HepG2 (cell line): Measurements from ENCODE around the gene CKLF. TPM values are rescaled to one million over a fixed set of nuclear protein-coding genes. Genes with fewer than 3 reads are reported as not detected.

Source experiments
- CAMTA2 ChIP-seq: sonication (generic); formaldehyde crosslinking; IDR thresholded peaks from 2 replicates; pipeline ENCODE4 v1.4.0; 2020; ENCODE audit warnings: mild to moderate bottlenecking, missing genetic modification reagents, borderline replicate concordance
- EEA1 ChIP-seq: sonication (generic); formaldehyde crosslinking; IDR thresholded peaks from 2 replicates; pipeline ENCODE4 v1.5.1; 2020; ENCODE audit warnings: mild to moderate bottlenecking, missing genetic modification reagents, borderline replicate concordance
- FOXA1 ChIP-seq, 2 experiments: fragments of 450-650 bp in 1 of 2; sonication (generic) in 1 of 2; formaldehyde crosslinking in 1 of 2; IDR thresholded peaks; 2 replicates each; pipeline versions ENCODE4 v1.4.0 to v1.6.1; 2016 to 2020; ENCODE audit warnings: missing genetic modification reagents in 1 of 2
- GPN1 ChIP-seq: sonication (generic); formaldehyde crosslinking; IDR thresholded peaks from 2 replicates; pipeline ENCODE4 v1.5.1; 2020; ENCODE audit warnings: missing genetic modification reagents, borderline replicate concordance
- GZF1 ChIP-seq: sonication (generic); formaldehyde crosslinking; IDR thresholded peaks from 2 replicates; pipeline ENCODE4 v1.5.1; 2020; ENCODE audit warnings: mild to moderate bottlenecking, missing genetic modification reagents
- KLF15 ChIP-seq: sonication (generic); formaldehyde crosslinking; IDR thresholded peaks from 2 replicates; pipeline ENCODE4 v1.8.1; 2023; ENCODE audit warnings: borderline replicate concordance, mild to moderate bottlenecking, inconsistent platforms, missing genetic modification reagents, mixed read lengths
- MTF1 ChIP-seq: sonication (generic); formaldehyde crosslinking; IDR thresholded peaks from 2 replicates; pipeline ENCODE4 v1.5.0; 2020; ENCODE audit warnings: missing genetic modification reagents
- PHF8 ChIP-seq: sonication (generic); formaldehyde crosslinking; IDR thresholded peaks from 2 replicates; pipeline ENCODE4 v1.5.0; 2020; ENCODE audit warnings: missing genetic modification reagents
- SETDB1 ChIP-seq: sonication (generic); formaldehyde crosslinking; IDR thresholded peaks from 2 replicates; pipeline ENCODE4 v1.5.1; 2020; ENCODE audit warnings: missing genetic modification reagents, mild to moderate bottlenecking, borderline replicate concordance
- SMYD3 ChIP-seq: sonication (generic); formaldehyde crosslinking; IDR thresholded peaks from 2 replicates; pipeline ENCODE4 v1.8.1; 2023; ENCODE audit warnings: mild to moderate bottlenecking, missing genetic modification reagents
- TP53 ChIP-seq: sonication (generic); formaldehyde crosslinking; conservative IDR thresholded peaks from 2 replicates; pipeline ENCODE4 v1.4.0; 2020; ENCODE audit warnings: missing genetic modification reagents
- ZBTB20 ChIP-seq: sonication (generic); formaldehyde crosslinking; IDR thresholded peaks from 2 replicates; pipeline ENCODE4 v1.8.1; 2023; ENCODE audit warnings: missing genetic modification reagents, low read depth, mild to moderate bottlenecking, borderline replicate concordance
- ZFP1 ChIP-seq: IDR thresholded peaks from 2 replicates; pipeline ENCODE4 v1.6.1; 2016
- ZNF24 ChIP-seq: fragments of 450-650 bp; IDR thresholded peaks from 2 replicates; pipeline ENCODE4 v1.6.1; 2017; ENCODE audit warnings: antibody characterized with exemption, mild to moderate bottlenecking
- ZNF557 ChIP-seq: sonication (generic); formaldehyde crosslinking; IDR thresholded peaks from 2 replicates; pipeline ENCODE4 v1.4.0; 2020; ENCODE audit warnings: missing genetic modification reagents
- ZNF577 ChIP-seq: sonication (generic); formaldehyde crosslinking; IDR thresholded peaks from 2 replicates; pipeline ENCODE4 v1.4.0; 2020; ENCODE audit warnings: mild to moderate bottlenecking, low read depth, missing genetic modification reagents, borderline replicate concordance
- ZNF781 ChIP-seq: sonication (generic); formaldehyde crosslinking; IDR thresholded peaks from 2 replicates; pipeline ENCODE4 v1.5.1; 2020; ENCODE audit warnings: borderline replicate concordance, mild to moderate bottlenecking, missing genetic modification reagents; ENCODE audit errors: not compliant biosample characterization
- polyA plus RNA-seq, 8 experiments: library from polyadenylated mRNA; depleted of rRNA in 3 of 8; stranded (reverse) in 7 of 8; unstranded in 1 of 8; fragments of >200 nt; fragmentation: Illumina TruSeq in 4 of 8; extraction: Trizol in 4 of 8; gene quantifications; 2 replicates each; pipeline versions ENCODE4 v1.2.1 to v1.2.3, GENCODE V29; 2011 to 2016; ENCODE audit warnings: low read depth in 4 of 8, missing spikeins in 1 of 8, mixed read lengths in 1 of 8; ENCODE audit not compliant: insufficient read depth in 1 of 8
- total RNA-seq, 5 experiments: library from RNA; depleted of rRNA; stranded (reverse); fragments of >200 nt; fragmentation: Illumina TruSeq; extraction: Trizol; gene quantifications; 2 replicates each; pipeline ENCODE4 v1.2.3, GENCODE V29; 2016; ENCODE audit warnings: low read depth in 1 of 5
- TF ChIP-seq, protein P1 (sequence below): sonication (generic); formaldehyde crosslinking; IDR thresholded peaks from 2 replicates; pipeline ENCODE4 v1.5.0; 2020; ENCODE audit warnings: mild to moderate bottlenecking, missing genetic modification reagents, borderline replicate concordance
- TF ChIP-seq, protein P2 (sequence below): sonication (generic); formaldehyde crosslinking; IDR thresholded peaks from 2 replicates; pipeline ENCODE4 v1.4.0; 2020; ENCODE audit warnings: missing genetic modification reagents

CKLF gene
- total and polyA plus RNA-seq, 2 of the 13 experiments (the other 11 are each of a cell fraction or from before 2014, with no cell fraction given): 120 to 167 TPM

DNA sequence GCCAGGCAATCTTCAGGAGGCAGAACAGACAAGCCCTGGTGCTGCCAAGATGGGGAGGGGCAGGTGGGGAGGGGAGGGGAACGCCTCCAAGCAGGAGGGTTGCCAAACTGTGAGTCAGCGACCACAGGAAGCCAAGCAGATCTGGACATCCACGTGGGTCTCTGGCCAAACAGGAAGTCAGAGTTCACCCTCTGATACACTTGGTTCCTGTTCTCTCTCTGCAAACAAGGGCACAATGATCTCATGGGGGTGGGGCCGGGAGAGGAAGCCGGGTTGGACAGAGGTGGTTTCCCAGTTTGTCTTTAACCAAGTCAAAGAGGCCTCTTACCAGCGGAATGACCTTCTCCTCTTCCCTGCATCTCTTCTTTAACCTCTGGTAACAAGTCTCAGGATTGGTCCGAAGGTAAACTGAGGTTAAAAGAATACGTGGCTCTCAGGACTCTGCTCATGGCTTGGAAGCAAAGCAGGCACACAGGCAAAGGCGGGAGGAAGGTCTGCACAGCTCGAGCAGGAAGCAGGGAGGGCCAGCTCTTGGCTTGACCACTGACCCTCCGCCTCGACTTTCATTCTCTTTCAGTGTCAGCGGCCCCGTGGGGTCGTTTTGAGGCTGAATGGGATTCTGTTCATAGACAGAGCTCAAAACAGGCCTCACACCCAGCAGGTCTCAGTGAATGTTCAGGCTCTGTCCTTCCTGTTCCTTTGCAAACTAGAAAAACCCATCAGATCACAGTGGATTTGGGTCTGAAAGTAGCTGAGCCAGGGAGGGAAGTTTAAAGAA, 35.4 kb upstream of the CKLF start (continued):
- TF ChIP-seq ZBTB20 (CRISPR knock-in tag): peak; percentile 54; the same call in 1 of the 2 replicates
- TF ChIP-seq ZNF24: no peak
- TF ChIP-seq GZF1 (CRISPR knock-in tag): no peak
- TF ChIP-seq EEA1 (CRISPR knock-in tag): 0 out of 2 replicates have a peak, but pooled peaks have one; percentile 49
- no peak for TF ChIP-seq GPN1 (CRISPR knock-in tag)
- TF ChIP-seq SETDB1: no peak
- TF ChIP-seq SMYD3: 0 out of 2 replicates have a peak, but pooled peaks have one; percentile 44
- 0 out of 2 replicates have a peak, but pooled peaks have one; percentile 32 for TF ChIP-seq ZNF557 (CRISPR knock-in tag)
- TF ChIP-seq ZNF781 (CRISPR knock-in tag): peak; percentile 90
- TF ChIP-seq FOXA1 (IDR thresholded peaks at IDR 0.05): peak; percentile 40; the same call in 1 of the 2 replicates
- peak; percentile 97 for TF ChIP-seq FOXA1 (CRISPR knock-in tag; IDR thresholded peaks at IDR 0.05)
- peak; percentile 89; the same call in 1 of the 2 replicates for TF ChIP-seq ZFP1 (CRISPR knock-in tag)
- TF ChIP-seq ZNF577 (CRISPR knock-in tag): no peak
- TF ChIP-seq, protein P1, sequence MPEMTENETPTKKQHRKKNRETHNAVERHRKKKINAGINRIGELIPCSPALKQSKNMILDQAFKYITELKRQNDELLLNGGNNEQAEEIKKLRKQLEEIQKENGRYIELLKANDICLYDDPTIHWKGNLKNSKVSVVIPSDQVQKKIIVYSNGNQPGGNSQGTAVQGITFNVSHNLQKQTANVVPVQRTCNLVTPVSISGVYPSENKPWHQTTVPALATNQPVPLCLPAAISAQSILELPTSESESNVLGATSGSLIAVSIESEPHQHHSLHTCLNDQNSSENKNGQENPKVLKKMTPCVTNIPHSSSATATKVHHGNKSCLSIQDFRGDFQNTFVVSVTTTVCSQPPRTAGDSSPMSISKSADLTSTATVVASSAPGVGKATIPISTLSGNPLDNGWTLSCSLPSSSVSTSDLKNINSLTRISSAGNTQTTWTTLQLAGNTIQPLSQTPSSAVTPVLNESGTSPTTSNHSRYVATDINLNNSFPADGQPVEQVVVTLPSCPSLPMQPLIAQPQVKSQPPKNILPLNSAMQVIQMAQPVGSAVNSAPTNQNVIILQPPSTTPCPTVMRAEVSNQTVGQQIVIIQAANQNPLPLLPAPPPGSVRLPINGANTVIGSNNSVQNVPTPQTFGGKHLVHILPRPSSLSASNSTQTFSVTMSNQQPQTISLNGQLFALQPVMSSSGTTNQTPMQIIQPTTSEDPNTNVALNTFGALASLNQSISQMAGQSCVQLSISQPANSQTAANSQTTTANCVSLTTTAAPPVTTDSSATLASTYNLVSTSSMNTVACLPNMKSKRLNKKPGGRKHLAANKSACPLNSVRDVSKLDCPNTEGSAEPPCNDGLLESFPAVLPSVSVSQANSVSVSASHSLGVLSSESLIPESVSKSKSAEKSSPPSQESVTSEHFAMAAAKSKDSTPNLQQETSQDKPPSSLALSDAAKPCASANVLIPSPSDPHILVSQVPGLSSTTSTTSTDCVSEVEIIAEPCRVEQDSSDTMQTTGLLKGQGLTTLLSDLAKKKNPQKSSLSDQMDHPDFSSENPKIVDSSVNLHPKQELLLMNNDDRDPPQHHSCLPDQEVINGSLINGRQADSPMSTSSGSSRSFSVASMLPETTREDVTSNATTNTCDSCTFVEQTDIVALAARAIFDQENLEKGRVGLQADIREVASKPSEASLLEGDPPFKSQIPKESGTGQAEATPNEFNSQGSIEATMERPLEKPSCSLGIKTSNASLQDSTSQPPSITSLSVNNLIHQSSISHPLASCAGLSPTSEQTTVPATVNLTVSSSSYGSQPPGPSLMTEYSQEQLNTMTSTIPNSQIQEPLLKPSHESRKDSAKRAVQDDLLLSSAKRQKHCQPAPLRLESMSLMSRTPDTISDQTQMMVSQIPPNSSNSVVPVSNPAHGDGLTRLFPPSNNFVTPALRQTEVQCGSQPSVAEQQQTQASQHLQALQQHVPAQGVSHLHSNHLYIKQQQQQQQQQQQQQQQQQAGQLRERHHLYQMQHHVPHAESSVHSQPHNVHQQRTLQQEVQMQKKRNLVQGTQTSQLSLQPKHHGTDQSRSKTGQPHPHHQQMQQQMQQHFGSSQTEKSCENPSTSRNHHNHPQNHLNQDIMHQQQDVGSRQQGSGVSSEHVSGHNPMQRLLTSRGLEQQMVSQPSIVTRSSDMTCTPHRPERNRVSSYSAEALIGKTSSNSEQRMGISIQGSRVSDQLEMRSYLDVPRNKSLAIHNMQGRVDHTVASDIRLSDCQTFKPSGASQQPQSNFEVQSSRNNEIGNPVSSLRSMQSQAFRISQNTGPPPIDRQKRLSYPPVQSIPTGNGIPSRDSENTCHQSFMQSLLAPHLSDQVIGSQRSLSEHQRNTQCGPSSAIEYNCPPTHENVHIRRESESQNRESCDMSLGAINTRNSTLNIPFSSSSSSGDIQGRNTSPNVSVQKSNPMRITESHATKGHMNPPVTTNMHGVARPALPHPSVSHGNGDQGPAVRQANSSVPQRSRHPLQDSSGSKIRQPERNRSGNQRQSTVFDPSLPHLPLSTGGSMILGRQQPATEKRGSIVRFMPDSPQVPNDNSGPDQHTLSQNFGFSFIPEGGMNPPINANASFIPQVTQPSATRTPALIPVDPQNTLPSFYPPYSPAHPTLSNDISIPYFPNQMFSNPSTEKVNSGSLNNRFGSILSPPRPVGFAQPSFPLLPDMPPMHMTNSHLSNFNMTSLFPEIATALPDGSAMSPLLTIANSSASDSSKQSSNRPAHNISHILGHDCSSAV (CRISPR knock-in tag): no peak
- no peak for TF ChIP-seq CAMTA2 (CRISPR knock-in tag)
- TF ChIP-seq TP53 (CRISPR knock-in tag): 0 out of 2 replicates have a peak, but pooled peaks have one; percentile 80
- no peak for TF ChIP-seq MTF1
- peak; percentile 99; the same call in 1 of the 2 replicates for TF ChIP-seq KLF15 (CRISPR knock-in tag)
- TF ChIP-seq, protein P2, sequence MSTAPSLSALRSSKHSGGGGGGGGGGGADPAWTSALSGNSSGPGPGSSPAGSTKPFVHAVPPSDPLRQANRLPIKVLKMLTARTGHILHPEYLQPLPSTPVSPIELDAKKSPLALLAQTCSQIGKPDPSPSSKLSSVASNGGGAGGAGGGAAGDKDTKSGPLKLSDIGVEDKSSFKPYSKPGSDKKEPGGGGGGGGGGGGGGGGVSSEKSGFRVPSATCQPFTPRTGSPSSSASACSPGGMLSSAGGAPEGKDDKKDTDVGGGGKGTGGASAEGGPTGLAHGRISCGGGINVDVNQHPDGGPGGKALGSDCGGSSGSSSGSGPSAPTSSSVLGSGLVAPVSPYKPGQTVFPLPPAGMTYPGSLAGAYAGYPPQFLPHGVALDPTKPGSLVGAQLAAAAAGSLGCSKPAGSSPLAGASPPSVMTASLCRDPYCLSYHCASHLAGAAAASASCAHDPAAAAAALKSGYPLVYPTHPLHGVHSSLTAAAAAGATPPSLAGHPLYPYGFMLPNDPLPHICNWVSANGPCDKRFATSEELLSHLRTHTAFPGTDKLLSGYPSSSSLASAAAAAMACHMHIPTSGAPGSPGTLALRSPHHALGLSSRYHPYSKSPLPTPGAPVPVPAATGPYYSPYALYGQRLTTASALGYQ: peak; percentile 87
- peak; percentile 76 for TF ChIP-seq PHF8 (CRISPR knock-in tag)
